ENCODE measurements around the gene UCK2.

DNA sequence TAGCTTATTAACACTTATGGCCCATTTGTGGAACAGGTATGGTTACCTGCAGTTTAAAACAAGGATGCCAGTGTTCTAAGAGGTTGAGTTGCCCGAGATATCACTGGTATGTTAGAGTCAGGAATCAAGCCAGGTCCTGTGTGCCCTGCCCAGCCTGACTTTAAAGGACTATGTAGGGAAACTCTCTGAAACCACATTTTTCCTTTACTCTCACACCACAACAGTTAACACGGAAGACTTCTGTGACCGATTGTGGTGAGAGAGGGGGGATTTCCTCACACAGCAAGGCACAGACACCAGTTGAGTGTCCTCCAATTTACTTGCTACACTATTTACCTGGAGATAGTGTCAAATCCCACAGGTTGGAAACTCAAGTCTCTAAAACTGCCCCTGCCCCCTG, 47.8 kb downstream of the UCK2 start:
- TF ChIP-seq, protein P1, sequence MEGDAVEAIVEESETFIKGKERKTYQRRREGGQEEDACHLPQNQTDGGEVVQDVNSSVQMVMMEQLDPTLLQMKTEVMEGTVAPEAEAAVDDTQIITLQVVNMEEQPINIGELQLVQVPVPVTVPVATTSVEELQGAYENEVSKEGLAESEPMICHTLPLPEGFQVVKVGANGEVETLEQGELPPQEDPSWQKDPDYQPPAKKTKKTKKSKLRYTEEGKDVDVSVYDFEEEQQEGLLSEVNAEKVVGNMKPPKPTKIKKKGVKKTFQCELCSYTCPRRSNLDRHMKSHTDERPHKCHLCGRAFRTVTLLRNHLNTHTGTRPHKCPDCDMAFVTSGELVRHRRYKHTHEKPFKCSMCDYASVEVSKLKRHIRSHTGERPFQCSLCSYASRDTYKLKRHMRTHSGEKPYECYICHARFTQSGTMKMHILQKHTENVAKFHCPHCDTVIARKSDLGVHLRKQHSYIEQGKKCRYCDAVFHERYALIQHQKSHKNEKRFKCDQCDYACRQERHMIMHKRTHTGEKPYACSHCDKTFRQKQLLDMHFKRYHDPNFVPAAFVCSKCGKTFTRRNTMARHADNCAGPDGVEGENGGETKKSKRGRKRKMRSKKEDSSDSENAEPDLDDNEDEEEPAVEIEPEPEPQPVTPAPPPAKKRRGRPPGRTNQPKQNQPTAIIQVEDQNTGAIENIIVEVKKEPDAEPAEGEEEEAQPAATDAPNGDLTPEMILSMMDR (IDR thresholded peaks at IDR 0.05; ENCODE audit: low read depth, low read length, poor library complexity, severe bottlenecking): no peak
- TF ChIP-seq EZH2phosphoT487 (IDR thresholded peaks at IDR 0.05; ENCODE audit: borderline replicate concordance, low read length): no peak
